K562 (cell line): ENCODE results near the gene ARF1. TPM values are rescaled to one million over a fixed set of nuclear protein-coding genes. Genes with fewer than 3 reads are reported as not detected.

Experiments
- ARID2 ChIP-seq: fragments of 450-650 bp; IDR thresholded peaks from 2 replicates; pipeline ENCODE4 v1.6.1; 2017; ENCODE audit warnings: antibody characterized with exemption, mild to moderate bottlenecking
- CCAR2 ChIP-seq: fragments of 200-400 bp; formaldehyde crosslinking; IDR thresholded peaks from 2 replicates; pipeline ENCODE4 v1.6.1; 2017; ENCODE audit warnings: mild to moderate bottlenecking, low read depth, low read length
- CREB3 ChIP-seq: fragments of 450-650 bp; conservative IDR thresholded peaks from 2 replicates; pipeline ENCODE4 v1.6.1; 2016; ENCODE audit warnings: missing genetic modification characterization, low read depth, mild to moderate bottlenecking, missing compliant biosample characterization, moderate library complexity
- DDX20 ChIP-seq: fragments of 450-650 bp; IDR thresholded peaks from 2 replicates; pipeline ENCODE4 v1.6.1; 2016; ENCODE audit warnings: missing genetic modification characterization, low read depth, mild to moderate bottlenecking, missing compliant biosample characterization, moderate library complexity
- FOS ChIP-seq: IDR thresholded peaks from 3 replicates; pipeline ENCODE4 v1.6.1; 2011; ENCODE audit not compliant: insufficient read length; ENCODE audit errors: extremely low read depth
- GTF2A2 ChIP-seq: IDR thresholded peaks from 2 replicates; pipeline ENCODE4 v1.6.1; 2016; ENCODE audit warnings: mild to moderate bottlenecking, missing genetic modification characterization, missing compliant biosample characterization
- GTF2F1 ChIP-seq: IDR thresholded peaks from 2 replicates; pipeline ENCODE4 v1.6.1; 2011; ENCODE audit warnings: low read depth, low read length, improper control_type of control experiment
- HDAC8 ChIP-seq: fragments of 450-650 bp; IDR thresholded peaks from 2 replicates; pipeline ENCODE4 v1.6.1; 2016; ENCODE audit warnings: mild to moderate bottlenecking, missing genetic modification characterization, moderate library complexity, missing compliant biosample characterization
- HES1 ChIP-seq: fragments of 450-650 bp; IDR thresholded peaks from 2 replicates; pipeline ENCODE4 v1.6.1; 2016; ENCODE audit warnings: low read depth, mild to moderate bottlenecking, moderate library complexity
- ID3 ChIP-seq, 2 experiments: fragments of 250-450 bp in 1 of 2; fragments of 450-650 bp in 1 of 2; sonication (Bioruptor Pico) in 1 of 2; IDR thresholded peaks; 2 replicates each; pipeline versions ENCODE4 v1.6.1 to v1.8.0; 2016 to 2021; ENCODE audit warnings: mild to moderate bottlenecking in 2 of 2, moderate library complexity in 2 of 2, missing compliant biosample characterization in 1 of 2, missing genetic modification characterization in 1 of 2
- KAT7 ChIP-seq: sonication (generic); formaldehyde crosslinking; IDR thresholded peaks from 2 replicates; pipeline ENCODE4 v1.8.0; 2022; ENCODE audit warnings: missing genetic modification reagents, mild to moderate bottlenecking, borderline replicate concordance
- MAFF ChIP-seq: IDR thresholded peaks from 2 replicates; pipeline ENCODE4 v1.6.1; 2012; ENCODE audit warnings: low read length, improper control_type of control experiment
- MCM3 ChIP-seq: fragments of 450-650 bp; IDR thresholded peaks from 2 replicates; pipeline ENCODE4 v1.6.1; 2016
- PHB2 ChIP-seq: fragments of 450-650 bp; IDR thresholded peaks from 2 replicates; pipeline ENCODE4 v1.6.1; 2017; ENCODE audit warnings: low read depth
- POLR2A ChIP-seq: fragments of 450-650 bp; conservative IDR thresholded peaks from 2 replicates; pipeline ENCODE4 v1.6.1; 2016
- PTTG1 ChIP-seq: fragments of 450-650 bp; IDR thresholded peaks from 2 replicates; pipeline ENCODE4 v1.6.1; 2016; ENCODE audit warnings: low read depth, mild to moderate bottlenecking, missing genetic modification characterization, missing compliant biosample characterization
- PYGO2 ChIP-seq: fragments of 450-650 bp; IDR thresholded peaks from 2 replicates; pipeline ENCODE4 v1.6.1; 2016; ENCODE audit warnings: mild to moderate bottlenecking, missing genetic modification characterization, moderate library complexity, missing compliant biosample characterization
- RBM25 ChIP-seq: fragments of 200-400 bp; formaldehyde crosslinking; IDR thresholded peaks from 2 replicates; pipeline ENCODE4 v1.6.1; 2018; ENCODE audit warnings: low read length, low read depth, moderate library complexity; ENCODE audit not compliant: severe bottlenecking
- RCOR1 ChIP-seq, 2 experiments: IDR thresholded peaks; 2 replicates each; pipeline ENCODE4 v1.6.1; 2012; ENCODE audit warnings: low read depth in 2 of 2, low read length in 2 of 2, borderline replicate concordance in 1 of 2, improper control_type of control experiment in 1 of 2
- SAFB ChIP-seq: fragments of 200-400 bp; formaldehyde crosslinking; IDR thresholded peaks from 2 replicates; pipeline ENCODE4 v1.6.1; 2017; ENCODE audit warnings: low read depth, low read length, borderline replicate concordance
- SMAD1 ChIP-seq: fragments of 150-350 bp; IDR thresholded peaks from 2 replicates; pipeline ENCODE4 v1.6.1; 2014; ENCODE audit warnings: low read length, low read depth; ENCODE audit not compliant: partially characterized antibody
- TCF7L2 ChIP-seq: fragments of 150-350 bp; IDR thresholded peaks from 2 replicates; pipeline ENCODE4 v1.6.1; 2016; ENCODE audit warnings: low read depth, mild to moderate bottlenecking, low read length, moderate library complexity
- THRAP3 ChIP-seq: fragments of 450-650 bp; IDR thresholded peaks from 2 replicates; pipeline ENCODE4 v1.6.1; 2016; ENCODE audit warnings: mild to moderate bottlenecking, inconsistent platforms, borderline replicate concordance
- ZNF134 ChIP-seq: fragments of 250-450 bp; sonication (Bioruptor Pico); conservative IDR thresholded peaks from 2 replicates; pipeline ENCODE4 v1.4.0; 2020
- ZNF592 ChIP-seq: fragments of 450-650 bp; IDR thresholded peaks from 2 replicates; pipeline ENCODE4 v1.6.1; 2017; ENCODE audit warnings: antibody characterized with exemption, mild to moderate bottlenecking
- polyA plus RNA-seq, 8 experiments: library from polyadenylated mRNA; depleted of rRNA in 4 of 8; stranded (reverse) in 5 of 8; unstranded in 3 of 8; fragments of >200 nt; fragmentation: Nextera tagmentation in 2 of 8; fragmentation: Illumina TruSeq in 1 of 8; extraction: Ambion mirVana in 2 of 8; extraction: Trizol in 1 of 8; gene quantifications; 2 replicates each; pipeline versions ENCODE4 v1.2.1 to v1.2.3, GENCODE V29; 2011 to 2014; ENCODE audit warnings: inconsistent platforms in 1 of 8, missing spikeins in 1 of 8
- total RNA-seq, 7 experiments: library from RNA; depleted of rRNA in 6 of 7; stranded (reverse); fragments of >200 nt in 6 of 7; fragmentation: Illumina TruSeq in 2 of 7; extraction: Trizol in 2 of 7; gene quantifications; 2 replicates each; pipeline versions ENCODE4 v1.2.1 to v1.2.3, GENCODE V29; 2011 to 2021; ENCODE audit warnings: low replicate concordance in 1 of 7

Gene ARF1
- total and polyA plus RNA-seq, 9 of the 15 experiments (the other 6 are each of a cell fraction or from before 2014, with no cell fraction given) = 69.8 to 593 (median 325) TPM

- TF ChIP-seq RCOR1 (IDR thresholded peaks at IDR 0.05; ENCODE audit: borderline replicate concordance in 1 of 2, low read depth in 2 of 2, low read length in 2 of 2) (no peak), TCF7L2 (no peak), CCAR2 (no peak), DDX20 (tag) (peak; percentile 69; the same call in 1 of the 2 replicates), CREB3 (tag) (peak; percentile 86), SAFB (no peak), THRAP3 (no peak), ARID2 (no peak), PTTG1 (peak; percentile 70), MCM3 (no peak), PYGO2 (tag) (0 out of 2 replicates have a peak, but pooled peaks have one; percentile 51), ID3 (CRISPR knock-in tag; IDR thresholded peaks at IDR 0.05) (no peak), ID3 (tag; IDR thresholded peaks at IDR 0.05) (0 out of 2 replicates have a peak, but pooled peaks have one; percentile 55), POLR2A (no peak), HES1 (no peak), KAT7 (CRISPR knock-in tag) (no peak), FOS (no peak), SMAD1 (no peak), ZNF592 (peak; percentile 90), ZNF134 (CRISPR knock-in tag) (no peak), PHB2 (no peak), GTF2A2 (tag) (peak; percentile 65; the same call in 1 of the 2 replicates), GTF2F1 (no peak), HDAC8 (peak; percentile 59; the same call in 1 of the 2 replicates), MAFF (no peak), RBM25 (no peak)
Measured at GRCh38 chr1:228112617-228113016, 30.1 kb downstream of the ARF1 start (continued).
